ENCODE data around the gene ASB9. TPM values are rescaled to one million over a fixed set of nuclear protein-coding genes. Genes with fewer than 3 reads are reported as not detected.

Gene ASB9
- total RNA-seq, 2 donors from 2014 or later = 0.20 to 0.46 TPM

- H3K9ac ChIP-seq (ENCODE audit: extremely low read depth, low read length, poor library complexity, severe bottlenecking) = no peak overlapping the region
- H3K27me3 ChIP-seq (ENCODE audit: control insufficient read depth, insufficient read depth, low read length, poor library complexity, severe bottlenecking) = no peaks in the 10 kb centered on the region
- DNase-seq = no peak
- no peak overlapping the region for H3K4me3 ChIP-seq (ENCODE audit: low read length)
- peaks cover 31% of the 10 kb centered on the region for H3K9me3 Mint-ChIP-seq
- H3K4me3 Mint-ChIP-seq = no peak overlapping the region
- TF ChIP-seq CTCF (conservative IDR thresholded peaks at IDR 0.05) = no peak
- peaks cover 1% of the 10 kb centered on the region for H3K27me3 Mint-ChIP-seq (ENCODE audit: insufficient read depth)
- H3K4me1 Mint-ChIP-seq = no peaks in the 10 kb centered on the region
- H3K36me3 ChIP-seq (ENCODE audit: control insufficient read depth, insufficient read depth, low read length) = no peaks in the 10 kb centered on the region
- H3K4me1 ChIP-seq (ENCODE audit: control insufficient read depth, insufficient read depth, low read length) = no peaks in the 10 kb centered on the region
- WGBS, 2 experiments (ENCODE audit: insufficient coverage in 1 of 2, insufficient read length in 1 of 2) = 88% methylated on average over 4 of the region's 5 CpGs; no CpG with 5 or more reads in 1 of the 2 experiments
- H3K27ac ChIP-seq (ENCODE audit: low read depth, low read length) = no peak overlapping the region
- no peak overlapping the region for H3K27ac Mint-ChIP-seq
- no peaks in the 10 kb centered on the region for H3K9me3 ChIP-seq (ENCODE audit: control insufficient read depth, low read length)
- H3K36me3 Mint-ChIP-seq (ENCODE audit: low read depth) = no peaks in the 10 kb centered on the region
Observed at GRCh38 chrX:15244421-15244820, 25.5 kb downstream of the ASB9 start.

GRCh38 chrX:15242899-15243555 is 26.9 kb downstream of the ASB9 start:
- Mint-ChIP-seq H3K27me3 (ENCODE audit: insufficient read depth) (no peaks in the 10 kb centered on the region), H3K4me1 (no peaks in the 10 kb centered on the region), H3K36me3 (ENCODE audit: low read depth) (no peaks in the 10 kb centered on the region), H3K4me3 (no peak overlapping the region), H3K27ac (no peak overlapping the region), H3K9me3 (peaks cover 29% of the 10 kb centered on the region)
- H3K4me1 ChIP-seq (ENCODE audit: control insufficient read depth, insufficient read depth, low read length) = no peaks in the 10 kb centered on the region
- TF ChIP-seq CTCF (conservative IDR thresholded peaks at IDR 0.05) = peak; percentile 75
- H3K4me3 ChIP-seq (ENCODE audit: low read length) = no peak overlapping the region
- WGBS, 2 experiments (ENCODE audit: insufficient coverage in 1 of 2, insufficient read length in 1 of 2) = 0 to 35% methylated on average over 1 to 5 of the region's 5 CpGs
- H3K27ac ChIP-seq (ENCODE audit: low read depth, low read length) = no peak overlapping the region
- DNase-seq = no peak
- H3K36me3 ChIP-seq (ENCODE audit: control insufficient read depth, insufficient read depth, low read length) = no peaks in the 10 kb centered on the region
- no peaks in the 10 kb centered on the region for H3K9me3 ChIP-seq (ENCODE audit: control insufficient read depth, low read length)
- H3K9ac ChIP-seq (ENCODE audit: extremely low read depth, low read length, poor library complexity, severe bottlenecking) = no peak overlapping the region
- H3K27me3 ChIP-seq (ENCODE audit: control insufficient read depth, insufficient read depth, low read length, poor library complexity, severe bottlenecking) = no peaks in the 10 kb centered on the region

- DNase-seq = no peak
- 100% methylated on average over 1 of the region's 3 CpGs; no CpG with 5 or more reads in 1 of the 2 experiments for WGBS, 2 experiments (ENCODE audit: insufficient coverage in 1 of 2, insufficient read length in 1 of 2)
- H3K9me3 Mint-ChIP-seq = peaks cover 34% of the 10 kb centered on the region
Observed at GRCh38 chrX:15241301-15241700, 28.6 kb downstream of the ASB9 start.

More at GRCh38 chrX:15241301-15241700, 28.6 kb downstream of the ASB9 start:
- Mint-ChIP-seq H3K27me3 (ENCODE audit: insufficient read depth) (no peaks in the 10 kb centered on the region), H3K4me3 (no peak overlapping the region), H3K36me3 (ENCODE audit: low read depth) (no peaks in the 10 kb centered on the region), H3K4me1 (no peaks in the 10 kb centered on the region), H3K27ac (no peak overlapping the region)
- no peaks in the 10 kb centered on the region for H3K9me3 ChIP-seq (ENCODE audit: control insufficient read depth, low read length)
- no peaks in the 10 kb centered on the region for H3K36me3 ChIP-seq (ENCODE audit: control insufficient read depth, insufficient read depth, low read length)
- no peaks in the 10 kb centered on the region for H3K27me3 ChIP-seq (ENCODE audit: control insufficient read depth, insufficient read depth, low read length, poor library complexity, severe bottlenecking)
- H3K4me1 ChIP-seq (ENCODE audit: control insufficient read depth, insufficient read depth, low read length) = no peaks in the 10 kb centered on the region
- TF ChIP-seq CTCF (conservative IDR thresholded peaks at IDR 0.05) = no peak
- no peak overlapping the region for H3K27ac ChIP-seq (ENCODE audit: low read depth, low read length)
- no peak overlapping the region for H3K9ac ChIP-seq (ENCODE audit: extremely low read depth, low read length, poor library complexity, severe bottlenecking)
- H3K4me3 ChIP-seq (ENCODE audit: low read length) = no peak overlapping the region
